ENCODE data around the gene ARMC6.

ARMC6 gene

DNA sequence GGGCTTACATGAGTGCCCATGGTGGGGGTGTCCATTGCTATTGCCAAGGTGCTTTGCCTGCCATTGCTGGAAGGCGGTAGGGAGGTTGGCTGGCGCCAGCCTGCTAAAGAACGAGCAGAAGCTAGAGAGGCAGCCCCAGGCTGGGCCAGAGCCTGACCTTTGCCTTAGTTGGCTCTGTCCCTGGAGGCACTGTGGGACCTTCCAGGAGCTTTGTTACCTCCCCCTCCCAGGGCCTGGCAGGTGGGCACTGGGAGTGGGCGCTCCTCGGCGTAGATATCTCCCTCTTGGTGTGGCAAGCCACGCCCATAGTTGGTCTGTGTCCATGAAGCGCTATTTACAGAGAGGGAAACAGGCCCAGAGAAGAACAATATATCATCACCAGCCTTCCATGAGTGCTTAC lies 28.1 kb downstream of the ARMC6 start:
- Histone ChIP-seq H3K36me3 (ENCODE audit: control insufficient read depth in 2 of 2, insufficient read depth in 2 of 2, low read length in 2 of 2) (peaks cover 0 to 11% of the 10 kb centered on the region in 2 donors), H3K9me3 (ENCODE audit: control insufficient read depth in 2 of 2, low read length in 2 of 2) (no peaks in the 10 kb centered on the region), H3K9ac (ENCODE audit: low read length in 2 of 2) (no peak overlapping the region), H3K27ac (ENCODE audit: low read length) (no peak overlapping the region), H3K27me3 (ENCODE audit: control insufficient read depth in 1 of 2, insufficient read depth in 2 of 2, low read length in 2 of 2) (no peaks in the 10 kb centered on the region), H3K4me1 (ENCODE audit: control insufficient read depth, insufficient read depth, low read length) (peaks cover 20% of the 10 kb centered on the region), H3K4me3 (ENCODE audit: low read length in 2 of 2) (no peak overlapping the region)

GRCh38 chr19:19062454-19063182 lies 29.2 kb downstream of the ARMC6 start:
- H3K4me3 ChIP-seq (ENCODE audit: low read length in 2 of 2), result peak overlapping the region; percentile 74 to 89
- no peaks in the 10 kb centered on the region for H3K27me3 ChIP-seq (ENCODE audit: control insufficient read depth in 1 of 2, insufficient read depth in 2 of 2, low read length in 2 of 2)
- no peaks in the 10 kb centered on the region for H3K9me3 ChIP-seq (ENCODE audit: control insufficient read depth in 2 of 2, low read length in 2 of 2)
- H3K4me1 ChIP-seq (ENCODE audit: control insufficient read depth, insufficient read depth, low read length), result peaks cover 20% of the 10 kb centered on the region
- H3K27ac ChIP-seq (ENCODE audit: low read length), result peak overlapping the region; percentile 80
- H3K9ac ChIP-seq (ENCODE audit: low read length in 2 of 2), result peak overlapping the region; percentile 58 to 82
- peaks cover 0 to 3% of the 10 kb centered on the region in 2 donors for H3K36me3 ChIP-seq (ENCODE audit: control insufficient read depth in 2 of 2, insufficient read depth in 2 of 2, low read length in 2 of 2)

DNA sequence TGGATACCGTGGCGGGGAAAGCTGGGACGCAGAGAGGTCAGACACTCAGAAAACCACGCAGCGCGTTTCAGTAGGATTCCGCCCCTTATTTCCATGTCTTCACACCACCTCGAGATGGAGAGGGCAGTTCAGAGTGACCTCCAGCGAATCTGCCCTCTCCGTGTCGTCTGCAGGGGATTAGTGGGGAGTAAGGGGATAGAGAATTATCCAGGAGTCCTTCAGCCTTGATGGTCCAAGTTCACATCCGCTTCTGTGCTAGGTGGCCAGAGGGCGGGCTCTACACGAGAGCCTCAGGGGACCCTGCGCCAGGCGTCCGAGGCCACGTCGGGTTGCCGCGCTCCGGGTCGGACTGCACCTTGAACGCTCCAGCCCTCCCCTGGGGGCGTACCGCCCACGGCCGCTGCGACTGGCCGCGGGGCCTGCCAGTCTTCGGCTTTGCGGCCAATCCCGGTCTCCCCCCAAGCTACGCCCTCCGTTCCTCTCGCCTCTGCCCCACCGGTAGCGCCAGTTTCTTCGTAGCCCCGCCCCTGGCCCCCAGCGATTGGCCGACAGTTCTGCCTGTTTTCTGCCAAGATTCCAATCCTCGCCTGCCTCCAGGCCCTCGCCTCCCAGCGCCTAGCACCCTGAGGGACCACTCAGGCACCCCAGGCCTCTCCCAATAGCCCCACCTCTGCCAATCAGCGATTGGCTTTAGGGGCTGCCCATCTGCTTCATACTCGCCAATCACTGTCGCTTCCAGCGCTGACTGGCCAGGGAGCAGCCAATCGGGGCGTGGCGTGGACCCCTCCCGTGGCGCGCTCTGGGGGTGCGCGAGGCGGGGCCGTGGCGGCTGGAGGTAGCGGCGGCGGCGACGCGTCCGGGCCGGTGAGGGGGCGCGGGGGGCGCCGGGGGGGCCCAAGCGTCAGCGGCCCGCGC lies 30.0 kb downstream of the ARMC6 start, which contains the start of gene SLC25A42:
SLC25A42 (plus strand) TSS at position 812 of the 915 bp plus-strand sequence. CDS start 32,131 bp downstream, outside the sequence.
- Histone ChIP-seq H3K4me1 (ENCODE audit: control insufficient read depth, insufficient read depth, low read length) (peaks cover 20% of the 10 kb centered on the region), H3K27ac (ENCODE audit: low read length) (peak within 1 kb of the TSS; percentile 80), H3K36me3 (ENCODE audit: control insufficient read depth in 2 of 2, insufficient read depth in 2 of 2, low read length in 2 of 2) (peaks cover 0 to 3% of the 10 kb centered on the region in 2 donors), H3K4me3 (ENCODE audit: low read length in 2 of 2) (peak within 1 kb of the TSS; percentile 84 to 89), H3K27me3 (ENCODE audit: control insufficient read depth in 1 of 2, insufficient read depth in 2 of 2, low read length in 2 of 2) (no peaks in the 10 kb centered on the region), H3K9me3 (ENCODE audit: control insufficient read depth in 2 of 2, low read length in 2 of 2) (no peaks in the 10 kb centered on the region), H3K9ac (ENCODE audit: low read length in 2 of 2) (peak within 1 kb of the TSS; percentile 78 to 88)

- Histone ChIP-seq H3K9ac (ENCODE audit: low read length in 2 of 2) (peak overlapping the region; percentile 78 to 88), H3K27me3 (ENCODE audit: control insufficient read depth in 1 of 2, insufficient read depth in 2 of 2, low read length in 2 of 2) (no peaks in the 10 kb centered on the region), H3K27ac (ENCODE audit: low read length) (no peak overlapping the region), H3K36me3 (ENCODE audit: control insufficient read depth in 2 of 2, insufficient read depth in 2 of 2, low read length in 2 of 2) (peaks cover 0 to 3% of the 10 kb centered on the region in 2 donors), H3K9me3 (ENCODE audit: control insufficient read depth in 2 of 2, low read length in 2 of 2) (no peaks in the 10 kb centered on the region), H3K4me3 (ENCODE audit: low read length in 2 of 2) (peak overlapping the region; percentile 84 to 89), H3K4me1 (ENCODE audit: control insufficient read depth, insufficient read depth, low read length) (peaks cover 22% of the 10 kb centered on the region)
Measured at GRCh38 chr19:19064098-19064722, 30.8 kb downstream of the ARMC6 start.

DNA sequence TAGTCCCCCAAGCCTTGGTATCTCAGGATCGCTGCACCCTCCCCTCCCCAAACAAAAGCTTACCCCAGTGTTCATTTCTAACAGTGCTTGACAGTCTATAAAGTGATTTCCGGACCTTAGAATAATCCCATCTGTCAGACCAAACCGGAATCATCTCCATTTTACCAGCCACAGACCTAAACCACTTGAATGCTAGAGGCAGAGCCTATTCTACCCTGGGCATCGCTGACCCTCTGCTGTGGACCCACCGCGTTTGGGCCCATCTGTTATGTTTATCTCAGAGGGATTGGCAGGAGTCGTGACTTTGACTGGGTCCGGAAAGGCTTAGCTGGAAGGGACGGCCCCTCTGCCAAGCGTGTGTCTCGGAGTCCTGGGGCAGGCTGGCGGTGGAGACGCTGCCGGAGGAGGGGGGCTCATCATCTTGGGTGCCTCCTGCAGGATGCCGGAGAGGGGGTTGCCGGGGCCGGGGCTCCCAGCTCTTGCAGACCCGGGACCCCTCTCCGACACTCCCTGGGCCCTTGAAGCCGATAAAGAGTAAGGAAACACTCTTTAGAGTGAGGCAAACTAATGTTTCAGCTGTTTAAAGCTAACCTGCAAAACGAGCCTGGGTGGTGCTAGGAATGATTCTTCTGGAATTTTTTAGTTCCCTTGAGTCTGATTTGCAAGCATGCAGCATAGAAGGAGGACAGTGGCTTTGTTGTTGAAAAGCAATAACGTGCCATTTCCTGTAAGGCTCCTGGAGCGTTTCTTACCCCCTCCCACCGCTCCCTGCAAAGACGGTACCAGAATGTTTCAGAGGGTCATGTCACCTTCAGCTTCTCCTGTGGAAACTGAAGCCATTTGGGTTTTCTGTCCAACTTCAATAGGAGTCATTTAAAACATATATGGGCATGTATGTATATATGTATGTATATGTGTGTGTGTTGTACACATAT lies 31.7 kb downstream of the ARMC6 start:
- H3K4me1 ChIP-seq (ENCODE audit: control insufficient read depth, insufficient read depth, low read length), result peaks cover 22% of the 10 kb centered on the region
- H3K36me3 ChIP-seq (ENCODE audit: control insufficient read depth in 2 of 2, insufficient read depth in 2 of 2, low read length in 2 of 2), result no peaks in the 10 kb centered on the region
- no peak overlapping the region for H3K27ac ChIP-seq (ENCODE audit: low read length)
- no peaks in the 10 kb centered on the region for H3K9me3 ChIP-seq (ENCODE audit: control insufficient read depth in 2 of 2, low read length in 2 of 2)
- H3K27me3 ChIP-seq (ENCODE audit: control insufficient read depth in 1 of 2, insufficient read depth in 2 of 2, low read length in 2 of 2), result no peaks in the 10 kb centered on the region
- peak overlapping the region; percentile 84 to 89 for H3K4me3 ChIP-seq (ENCODE audit: low read length in 2 of 2)
- peak overlapping the region; percentile 78 to 88 for H3K9ac ChIP-seq (ENCODE audit: low read length in 2 of 2)

GRCh38 chr19:19067276-19068072 lies 34.1 kb downstream of the ARMC6 start:
- H3K36me3 ChIP-seq (ENCODE audit: control insufficient read depth in 2 of 2, insufficient read depth in 2 of 2, low read length in 2 of 2), result peaks cover 0 to 2% of the 10 kb centered on the region in 2 donors
- H3K27ac ChIP-seq (ENCODE audit: low read length), result no peak overlapping the region
- H3K27me3 ChIP-seq (ENCODE audit: control insufficient read depth in 1 of 2, insufficient read depth in 2 of 2, low read length in 2 of 2), result no peaks in the 10 kb centered on the region
- no peaks in the 10 kb centered on the region for H3K9me3 ChIP-seq (ENCODE audit: control insufficient read depth in 2 of 2, low read length in 2 of 2)
- H3K4me1 ChIP-seq (ENCODE audit: control insufficient read depth, insufficient read depth, low read length), result peaks cover 22% of the 10 kb centered on the region
- no peak overlapping the region for H3K4me3 ChIP-seq (ENCODE audit: low read length in 2 of 2)
- H3K9ac ChIP-seq (ENCODE audit: low read length in 2 of 2), result no peak overlapping the region

DNA sequence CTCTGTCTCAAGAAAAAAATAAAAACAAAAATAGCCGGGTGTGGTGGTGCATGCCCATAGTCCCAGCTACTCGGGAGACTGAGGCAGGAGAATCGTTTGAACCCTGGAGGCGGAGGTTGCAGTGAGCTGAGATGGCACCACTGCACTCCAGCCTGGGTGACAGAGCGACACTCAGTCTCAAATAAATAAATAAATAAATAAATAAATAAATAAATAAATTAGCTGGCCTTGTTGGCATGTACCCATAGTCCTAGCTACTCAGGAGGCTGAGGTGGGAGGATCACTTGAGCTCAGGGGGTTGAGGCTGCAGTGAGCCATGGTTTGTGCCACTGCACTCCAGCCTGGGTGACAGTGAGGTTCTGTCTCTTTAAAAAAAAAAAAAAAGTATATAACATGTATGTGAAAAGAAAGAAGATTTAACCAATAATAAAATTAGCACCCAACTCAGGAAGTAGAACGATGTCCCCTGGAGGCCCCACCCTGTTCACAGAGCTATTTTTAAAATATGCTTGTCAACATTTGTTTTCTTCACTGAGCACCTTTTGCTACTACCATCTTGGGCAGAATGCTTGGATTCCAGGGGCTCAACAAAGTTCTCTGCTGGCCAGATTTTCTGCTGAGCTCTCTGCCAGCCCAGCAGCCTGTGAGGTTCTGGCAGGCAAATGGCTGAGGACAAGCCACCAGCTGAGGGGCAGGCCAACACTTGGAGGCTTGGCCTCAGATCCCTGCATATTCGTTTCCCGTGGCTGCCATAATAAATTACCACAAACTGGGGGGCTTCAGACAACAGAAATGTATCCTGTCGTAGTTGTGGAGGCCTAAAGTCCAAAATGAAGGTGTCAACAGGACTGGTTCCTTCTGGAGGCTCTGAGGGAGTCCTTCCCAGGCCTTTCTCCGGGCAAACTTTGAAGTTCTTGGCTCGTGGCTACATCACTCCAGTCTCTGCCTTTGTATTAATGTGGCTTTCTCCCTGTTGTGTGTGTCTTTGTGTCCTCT lies 35.6 kb downstream of the ARMC6 start:
- Histone ChIP-seq H3K9me3 (ENCODE audit: control insufficient read depth in 2 of 2, low read length in 2 of 2) (no peaks in the 10 kb centered on the region), H3K4me3 (ENCODE audit: low read length in 2 of 2) (no peak overlapping the region), H3K27me3 (ENCODE audit: control insufficient read depth in 1 of 2, insufficient read depth in 2 of 2, low read length in 2 of 2) (no peaks in the 10 kb centered on the region), H3K27ac (ENCODE audit: low read length) (no peak overlapping the region), H3K9ac (ENCODE audit: low read length in 2 of 2) (peak overlapping the region in 1 of 2 donors; percentile 2), H3K4me1 (ENCODE audit: control insufficient read depth, insufficient read depth, low read length) (peaks cover 16% of the 10 kb centered on the region), H3K36me3 (ENCODE audit: control insufficient read depth in 2 of 2, insufficient read depth in 2 of 2, low read length in 2 of 2) (peaks cover 0 to 2% of the 10 kb centered on the region in 2 donors)

DNA sequence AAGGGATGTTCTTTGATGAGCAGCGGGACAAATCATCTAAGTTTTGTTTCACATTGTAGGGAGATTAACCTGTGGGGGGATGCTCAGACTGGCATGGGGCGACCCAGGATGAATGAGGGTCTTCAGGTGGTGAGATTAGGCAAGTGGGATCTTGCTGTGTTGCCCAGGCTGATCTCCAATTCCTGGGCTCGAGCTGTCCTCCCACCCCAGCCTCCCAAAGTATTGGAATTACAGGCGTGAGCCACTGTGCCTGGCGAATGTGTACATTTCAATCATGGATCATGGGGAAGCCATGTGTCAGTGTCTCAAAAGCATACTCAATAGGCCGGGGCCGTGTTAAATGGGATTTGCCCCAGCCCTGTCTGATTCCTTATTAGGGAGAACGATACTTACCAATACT lies 38.5 kb downstream of the ARMC6 start:
- H3K36me3 ChIP-seq (ENCODE audit: control insufficient read depth in 2 of 2, insufficient read depth in 2 of 2, low read length in 2 of 2), result peaks cover 2% of the 10 kb centered on the region in 2 donors
- no peak overlapping the region for H3K27ac ChIP-seq (ENCODE audit: low read length)
- no peak overlapping the region for H3K9ac ChIP-seq (ENCODE audit: low read length in 2 of 2)
- H3K4me3 ChIP-seq (ENCODE audit: low read length in 2 of 2), result no peak overlapping the region
- no peaks in the 10 kb centered on the region for H3K9me3 ChIP-seq (ENCODE audit: control insufficient read depth in 2 of 2, low read length in 2 of 2)
- peaks cover 2% of the 10 kb centered on the region for H3K4me1 ChIP-seq (ENCODE audit: control insufficient read depth, insufficient read depth, low read length)
- no peaks in the 10 kb centered on the region for H3K27me3 ChIP-seq (ENCODE audit: control insufficient read depth in 1 of 2, insufficient read depth in 2 of 2, low read length in 2 of 2)
